Retina (tissue), 1 donor: Measurements from ENCODE around the gene MEP1A.

Source experiments
- DNase-seq: peaks from one replicate; pipeline ENCODE4 v3.0.0-alpha.2; 2016

The MEP1A gene

GRCh38 chr6:46776070-46776712 is 17.0 kb upstream of the MEP1A start:
- DNase-seq = no peak

GRCh38 chr6:46777476-46778346 is 15.5 kb upstream of the MEP1A start:
- no peak for DNase-seq

DNA sequence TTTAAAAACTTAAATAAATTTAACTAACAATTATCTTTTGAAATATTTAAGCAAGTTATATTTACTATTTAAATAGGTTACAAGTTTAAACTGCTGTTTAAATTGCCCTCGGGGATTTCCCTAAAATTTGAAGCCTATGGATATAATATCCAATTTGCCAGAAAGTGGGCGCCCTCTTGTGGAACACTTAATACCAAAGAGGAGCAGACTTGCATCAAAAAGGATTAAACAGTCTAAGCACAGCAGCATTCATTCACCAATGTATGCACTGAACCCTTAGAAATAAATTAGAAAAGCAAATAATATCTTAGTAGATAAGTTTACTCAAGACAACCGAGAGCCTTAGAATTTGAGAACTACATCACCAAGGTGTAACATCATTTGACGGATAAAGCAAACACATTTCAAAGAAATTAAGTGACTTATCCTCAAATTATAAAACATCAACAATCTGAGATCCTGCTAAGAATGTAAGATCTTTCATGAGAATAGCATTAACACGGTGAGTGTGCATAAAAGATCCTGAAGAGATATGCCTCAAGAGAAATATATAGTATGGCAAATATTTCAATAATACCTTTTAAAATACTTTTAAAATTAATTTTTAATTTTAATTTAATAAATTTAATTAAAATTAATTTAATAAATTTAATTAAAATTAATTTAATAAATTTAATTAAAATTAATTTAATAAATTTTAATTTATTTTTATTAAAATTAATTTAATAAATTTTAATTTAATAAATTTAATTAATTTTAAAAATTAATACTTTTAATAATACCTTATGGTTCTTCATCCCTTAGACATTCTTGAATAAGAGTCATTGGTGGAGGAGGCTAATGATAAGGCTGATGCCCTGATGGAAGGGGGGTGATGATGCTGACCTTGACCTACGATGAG is 11.5 kb upstream of the MEP1A start:
- peak; percentile 48 for DNase-seq

- DNase-seq = no peak
These were observed 8.7 kb upstream of the MEP1A start for GRCh38 chr6:46784535-46784934.

DNA sequence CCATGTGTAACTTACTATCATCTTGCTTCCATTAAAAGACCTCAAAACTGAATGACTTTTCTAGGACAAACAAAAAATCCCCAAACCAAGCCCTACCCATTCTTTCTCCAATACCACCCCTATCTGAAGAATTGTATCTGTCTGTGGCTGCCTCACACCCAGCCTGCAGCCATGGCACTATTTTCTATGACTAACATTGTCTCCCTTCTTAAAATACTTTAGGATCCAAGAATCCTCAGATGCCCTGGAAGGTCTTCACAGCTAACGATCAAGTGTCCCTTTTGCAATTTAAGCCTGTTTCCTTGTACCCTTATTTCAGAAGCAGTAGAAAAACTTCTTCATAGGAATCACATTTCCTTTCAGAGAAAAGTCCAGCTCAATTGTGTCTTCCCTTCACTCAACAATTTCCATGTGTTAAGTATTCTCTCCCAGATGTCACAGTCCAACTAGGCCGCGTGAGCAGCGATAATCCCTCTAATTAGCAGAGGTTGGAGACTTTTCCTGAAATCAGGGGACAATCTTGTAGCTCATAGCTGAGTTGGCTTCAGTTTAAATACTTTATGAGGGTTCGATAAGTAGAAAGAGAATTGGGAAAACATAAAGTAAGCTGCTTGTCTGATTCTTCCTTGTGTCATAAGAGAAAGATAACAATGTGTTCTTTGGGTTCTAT is 5.2 kb upstream of the MEP1A start:
- DNase-seq = no peak

- no peak for DNase-seq
These were observed 4.4 kb upstream of the MEP1A start for GRCh38 chr6:46788791-46789190.

GRCh38 chr6:46789434-46790354 is 3.5 kb upstream of the MEP1A start:
- DNase-seq = no peak

DNA sequence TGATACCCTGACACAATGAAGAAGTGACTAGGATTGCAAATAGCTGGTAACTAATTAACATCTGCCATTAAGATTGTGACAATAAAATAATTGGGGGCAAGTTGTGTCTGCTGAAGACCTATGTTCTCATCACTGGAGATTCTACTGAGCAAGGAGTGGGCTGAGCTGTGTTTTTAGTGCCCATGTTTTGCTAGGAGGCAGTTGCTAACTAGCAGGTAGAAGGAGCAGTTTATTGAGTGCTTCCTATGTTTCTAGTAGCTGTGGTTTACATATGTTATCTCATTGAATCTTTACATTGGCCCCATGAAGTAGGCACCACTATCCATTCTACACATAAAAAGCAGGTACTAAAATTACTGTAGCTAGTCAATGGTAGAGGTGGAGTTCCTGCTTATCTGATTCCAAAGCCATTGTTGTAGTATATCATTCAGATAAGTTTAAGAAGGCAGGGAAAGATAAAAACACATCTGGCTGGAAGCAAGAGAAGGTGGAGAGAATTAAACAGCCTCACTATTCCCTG is 2.8 kb upstream of the MEP1A start:
- DNase-seq = no peak

DNA sequence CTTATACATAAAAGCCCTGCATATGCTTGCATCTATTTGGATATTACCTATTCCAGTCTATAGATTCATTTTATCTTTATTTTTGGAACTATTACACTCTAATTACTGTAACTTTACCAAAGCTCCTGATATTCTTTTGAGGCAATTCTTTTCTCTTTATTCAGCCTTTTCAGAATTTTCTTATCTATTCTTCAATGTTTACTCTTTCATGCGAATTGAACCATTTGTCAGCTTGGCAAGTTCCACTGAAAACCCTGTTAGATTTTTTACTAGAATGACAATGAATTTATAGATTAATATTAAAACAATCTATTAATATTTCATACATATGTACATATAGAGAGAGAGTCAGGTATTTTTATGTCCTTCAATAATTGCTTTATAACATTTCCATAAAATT is 554 bp upstream of the MEP1A start:
- no peak for DNase-seq

GRCh38 chr6:46794068-46794467 is 879 bp downstream of the MEP1A start:
- DNase-seq = no peak

DNA sequence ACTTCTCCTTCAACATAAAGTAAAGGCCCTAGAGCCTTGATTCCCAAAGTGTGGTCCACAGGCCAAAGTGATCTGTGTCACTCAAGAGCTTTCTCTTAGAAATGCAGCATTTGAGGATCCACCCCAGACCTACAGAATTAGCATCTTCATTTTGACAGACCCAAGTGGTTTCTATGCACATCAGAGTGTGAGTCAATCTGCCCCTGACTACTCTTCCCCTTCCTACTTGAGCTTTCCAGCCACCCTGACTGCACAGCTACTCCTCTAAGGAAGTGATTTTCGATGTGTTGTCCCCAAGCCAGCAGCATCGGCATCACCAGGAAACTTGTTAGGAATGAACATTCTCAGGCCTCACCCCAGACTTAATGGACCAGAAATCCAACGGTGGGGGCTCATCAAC is 2.6 kb downstream of the MEP1A start:
- no peak for DNase-seq

GRCh38 chr6:46796848-46797580 is 3.8 kb downstream of the MEP1A start:
- no peak for DNase-seq

- no peak for DNase-seq
These were observed 6.5 kb downstream of the MEP1A start for GRCh38 chr6:46799657-46800056.

DNA sequence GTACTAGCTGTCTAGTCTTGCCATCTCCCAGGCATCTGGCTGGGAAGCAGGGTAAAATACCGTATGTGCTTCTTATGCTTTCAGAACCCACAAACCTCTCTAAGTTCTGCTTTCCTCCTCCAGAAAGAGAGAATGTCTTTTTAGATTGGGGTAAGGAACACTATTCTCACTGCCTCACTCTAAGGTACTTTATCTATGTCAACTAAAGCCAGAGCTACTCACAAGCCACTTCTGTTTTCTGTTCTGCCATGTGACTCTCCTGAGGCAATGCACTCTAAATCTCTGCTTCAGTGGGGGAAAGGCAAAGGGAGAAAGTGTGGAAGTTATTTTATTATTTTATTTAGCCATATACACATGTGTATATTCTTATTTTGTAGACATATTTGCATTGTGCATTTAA is 15.6 kb downstream of the MEP1A start:
- no peak for DNase-seq

DNA sequence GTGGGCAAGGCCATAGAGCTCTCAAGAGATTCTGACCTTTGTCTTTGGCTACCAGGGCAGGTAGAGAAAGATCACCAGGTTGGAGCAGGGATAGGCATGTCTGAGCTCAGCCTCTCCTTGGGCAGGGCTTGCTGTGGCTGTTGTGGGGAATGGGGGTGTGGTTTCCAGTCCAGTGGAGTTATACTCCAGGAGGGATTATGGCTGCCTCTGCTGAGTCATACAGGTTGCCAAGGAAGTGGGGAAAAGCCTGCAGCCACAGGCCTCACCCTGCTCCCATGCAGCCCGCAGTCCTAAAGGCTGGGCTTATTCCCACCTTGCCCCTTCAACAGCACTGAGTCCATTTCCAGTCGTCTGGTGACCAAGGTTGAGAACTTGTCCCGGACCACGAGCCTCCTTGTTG is 21.9 kb downstream of the MEP1A start:
- DNase-seq = no peak

- DNase-seq = no peak
These were observed 23.4 kb downstream of the MEP1A start for GRCh38 chr6:46816626-46817025.

GRCh38 chr6:46819561-46819960 is 26.4 kb downstream of the MEP1A start:
- DNase-seq = no peak

DNA sequence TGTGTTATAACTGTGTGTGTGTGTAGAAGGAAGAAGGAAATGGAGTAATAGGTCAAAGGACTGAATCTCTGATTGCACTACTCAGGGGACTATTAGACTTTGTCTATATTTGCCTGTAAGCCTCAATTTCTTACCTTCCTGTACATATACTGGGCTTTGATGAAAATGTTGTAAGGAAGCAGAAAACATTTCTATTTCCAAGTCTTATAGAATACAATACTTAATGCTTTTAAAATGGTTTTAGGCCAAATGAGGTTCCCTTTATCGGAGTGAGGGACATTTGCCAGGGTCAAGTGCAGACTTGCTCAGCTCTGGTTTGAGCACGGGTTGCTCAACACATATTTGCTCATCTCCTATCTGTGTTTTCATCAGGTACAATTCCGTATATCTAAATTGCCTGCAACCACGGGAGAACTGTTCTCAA is 28.3 kb downstream of the MEP1A start:
- DNase-seq = no peak

DNA sequence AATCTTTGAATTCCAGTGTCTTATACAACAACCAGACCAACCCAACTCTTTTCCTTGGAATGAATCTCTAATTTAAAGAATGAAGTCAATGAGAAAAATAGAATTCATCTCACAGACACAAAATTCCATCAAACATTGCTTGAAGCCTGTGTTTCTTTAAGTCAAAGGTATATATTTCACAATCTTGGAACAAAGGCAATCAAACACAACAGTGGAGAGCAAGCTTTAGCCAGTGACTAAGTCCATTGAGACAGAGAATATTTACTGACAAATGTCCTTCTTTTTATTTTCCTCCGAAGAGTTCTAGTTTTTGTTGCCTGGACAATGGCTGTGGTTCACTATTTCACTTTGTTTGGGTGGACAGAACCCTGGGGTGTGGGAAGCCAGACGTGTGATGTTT is 35.8 kb downstream of the MEP1A start:
- no peak for DNase-seq

- DNase-seq = no peak
These were observed 39.6 kb downstream of the MEP1A start for GRCh38 chr6:46832816-46833215.
